Endothelial cell of umbilical vein (primary cell): ENCODE measurements around the gene IZUMO2. TPM values are rescaled to one million over a fixed set of nuclear protein-coding genes. Genes with fewer than 3 reads are reported as not detected.

ENCODE experiments used
- BruUV-seq: library from RNA; stranded (reverse); fragments of 400-500 nt; replicated peaks from 2 replicates; lab custom pipeline; 2021; lab: Mats Ljungman, UMichigan
- CTCF ChIA-PET: fragments of 300-600, 350-600 bp; sonication (Branson Sonifier 250); formaldehyde crosslinking; loops from one replicate; lab custom pipeline; 2021; ENCODE audit warnings: antibody characterized with exemption, inconsistent platforms; lab: Charles Lee
- POLR2A ChIA-PET: fragments of 300-600, 350-600 bp; sonication (Branson Sonifier 250); formaldehyde crosslinking; loops from one replicate; lab custom pipeline; 2021; ENCODE audit warnings: antibody characterized with exemption, inconsistent platforms; lab: Charles Lee
- DNase-seq: peaks from one replicate; pipeline ENCODE4 v3.0.0-alpha.2; 2011; ENCODE audit warnings: low read depth, low spot score
- FAIRE-seq: peaks from 2 replicates; lab custom pipeline; 2011; peaks lifted over from hg19 to GRCh38; lab: Jason Lieb, UNC
- H2AFZ ChIP-seq: 2 replicates; pipeline ENCODE4 v1.6.0; 2012; ENCODE audit warnings: low read depth, low read length, control low read depth, inconsistent platforms
- H3K27ac ChIP-seq: 2 replicates; pipeline ENCODE4 v1.5.1; 2011; ENCODE audit warnings: low read depth, mild to moderate bottlenecking, control low read depth, low read length, moderate library complexity; ENCODE audit not compliant: insufficient read depth
- H3K27me3 ChIP-seq, 2 experiments: 2 replicates each; pipeline versions ENCODE4 v1.6.0 to v1.6.1; 2011; ENCODE audit warnings: low read length in 2 of 2, mixed read lengths in 1 of 2; ENCODE audit not compliant: control insufficient read depth in 2 of 2, insufficient read depth in 2 of 2
- H3K36me3 ChIP-seq, 2 experiments: 2 replicates in 1 of 2; 3 replicates in 1 of 2; pipeline ENCODE4 v1.5.1; 2011; ENCODE audit warnings: low read length in 2 of 2, mild to moderate bottlenecking in 1 of 2, moderate library complexity in 1 of 2; ENCODE audit not compliant: control insufficient read depth in 2 of 2, insufficient read depth in 2 of 2; ENCODE audit errors: extremely low read depth in 1 of 2
- H3K4me1 ChIP-seq: 3 replicates; pipeline ENCODE4 v1.5.1; 2011; ENCODE audit warnings: mild to moderate bottlenecking, low read length; ENCODE audit not compliant: control insufficient read depth, insufficient read depth; ENCODE audit errors: extremely low read depth
- H3K4me2 ChIP-seq: 2 replicates; pipeline ENCODE4 v1.6.1; 2011; ENCODE audit warnings: low read length, control low read depth, mixed read lengths; ENCODE audit not compliant: insufficient read depth
- H3K4me3 ChIP-seq, 3 experiments: fragments of 200-600 bp in 1 of 3; sonication (generic), shearing (Covaris generic) in 1 of 3; replicated peaks in 1 of 3; 2 replicates each; pipeline ENCODE4 v1.5.1; 2011 to 2016; ENCODE audit warnings: control low read depth in 3 of 3, low read length in 3 of 3, mild to moderate bottlenecking in 2 of 3, inconsistent platforms in 1 of 3, low read depth in 1 of 3, moderate library complexity in 1 of 3; ENCODE audit not compliant: insufficient read depth in 1 of 3
- H3K79me2 ChIP-seq: 2 replicates; pipeline ENCODE4 v1.6.0; 2012; ENCODE audit warnings: low read length, inconsistent platforms; ENCODE audit not compliant: control insufficient read depth, insufficient read depth
- H3K9ac ChIP-seq: replicated peaks from 2 replicates; pipeline ENCODE3; 2011; ENCODE audit warnings: low read length, control low read depth; ENCODE audit not compliant: insufficient read depth; ENCODE audit errors: extremely low read depth
- H3K9me1 ChIP-seq: replicated peaks from 3 replicates; pipeline ENCODE4 v1.6.0; 2011; ENCODE audit warnings: mild to moderate bottlenecking, low read length; ENCODE audit not compliant: control insufficient read depth, insufficient read depth; ENCODE audit errors: extremely low read depth
- H3K9me3 ChIP-seq: replicated peaks from 2 replicates; pipeline ENCODE4 v1.5.1; 2012; ENCODE audit warnings: low read length, inconsistent platforms; ENCODE audit not compliant: control insufficient read depth, insufficient read depth
- H4K20me1 ChIP-seq: replicated peaks from 2 replicates; pipeline ENCODE3; 2011; ENCODE audit warnings: mild to moderate bottlenecking, low read length; ENCODE audit not compliant: control insufficient read depth, insufficient read depth; ENCODE audit errors: extremely low read depth
- CTCF ChIP-seq, 2 donors: IDR thresholded peaks; 1 replicate in 1 of 2; 2 replicates in 1 of 2; pipeline ENCODE4 v1.5.1; 2011; ENCODE audit warnings: low read length in 2 of 2, mild to moderate bottlenecking in 2 of 2, moderate library complexity in 2 of 2, control low read depth in 1 of 2, inconsistent platforms in 1 of 2, low read depth in 1 of 2; ENCODE audit not compliant: insufficient read depth in 1 of 2; ENCODE audit errors: extremely low read depth in 1 of 2
- EZH2 ChIP-seq: IDR thresholded peaks from 2 replicates; pipeline ENCODE4 v1.6.1; 2012; ENCODE audit warnings: borderline replicate concordance, low read depth, mild to moderate bottlenecking, moderate library complexity, low read length, inconsistent platforms; ENCODE audit not compliant: severe bottlenecking
- FOS ChIP-seq: IDR thresholded peaks from 2 replicates; pipeline ENCODE4 v1.6.1; 2011; ENCODE audit warnings: mild to moderate bottlenecking, low read length, moderate library complexity, borderline replicate concordance; ENCODE audit not compliant: insufficient read depth
- GATA2 ChIP-seq: IDR thresholded peaks from 2 replicates; pipeline ENCODE4 v1.7.0; 2011; ENCODE audit warnings: low read depth, mild to moderate bottlenecking, moderate library complexity, mixed read lengths, low read length; ENCODE audit not compliant: insufficient read length, insufficient read depth
- JUN ChIP-seq: IDR thresholded peaks from 2 replicates; pipeline ENCODE4 v1.6.1; 2011; ENCODE audit warnings: borderline replicate concordance, low read depth; ENCODE audit not compliant: insufficient read length, insufficient read depth
- POLR2A ChIP-seq: IDR thresholded peaks from 2 replicates; pipeline ENCODE4 v1.6.1; 2012; ENCODE audit warnings: low read depth, mild to moderate bottlenecking, control low read depth, low read length
- POLR2AphosphoS5 ChIP-seq: IDR thresholded peaks from 2 replicates; pipeline ENCODE4 v1.6.1; 2012; ENCODE audit warnings: low read depth, mild to moderate bottlenecking, control low read depth, low read length, moderate library complexity; ENCODE audit not compliant: insufficient read depth
- dilution Hi-C: fragments of 300-500 bp; cut with MboI; formaldehyde crosslinking; loops from one replicate; pipeline ENCODE4 v1.15.0; 2019; ENCODE audit warnings: low sequenced_read_pairs; ENCODE audit not compliant: extremely low pct_ligation_motif_present
- intact Hi-C: fragments of 100-400 bp; cut with micrococcal nuclease; formaldehyde crosslinking; loops from one replicate; pipeline ENCODE4 v1.10.0; 2022
- polyA plus RNA-seq, 4 experiments: library from polyadenylated mRNA; depleted of rRNA in 3 of 4; stranded (reverse) in 3 of 4; unstranded in 1 of 4; fragments of >200 nt; gene quantifications; 2 replicates each; pipeline versions ENCODE4 v1.2.1 to v1.2.3, GENCODE V29; 2011 to 2012; ENCODE audit warnings: missing spikeins in 1 of 4
- total RNA-seq: library from RNA; stranded (reverse); gene quantifications from 2 replicates; pipeline ENCODE4 v1.2.3, GENCODE V29; 2021

IZUMO2 gene
- total and polyA plus RNA-seq, 2 donors (not counting 3 experiments of a cell fraction or from before 2014, with no cell fraction given), result not detected

- TF ChIP-seq EZH2 (no peak), FOS (no peak), CTCF (IDR thresholded peaks at IDR 0.05; ENCODE audit: extremely low read depth in 1 of 2, insufficient read depth in 1 of 2, low read depth in 1 of 2, low read length in 2 of 2) (no peak), JUN (no peak), GATA2 (no peak)
- H3K79me2 ChIP-seq, result no peaks in the 10 kb centered on the region
- ChIA-PET POLR2A (no interaction called here), CTCF (no interaction called here)
- H3K27me3 ChIP-seq, result no peaks in the 10 kb centered on the region
- no TSS peak for BruUV-seq
- no peak for FAIRE-seq
- intact Hi-C loops, result no loop called here
- no peak overlapping the region for H2AFZ ChIP-seq
- no peak for DNase-seq
- no peaks in the 10 kb centered on the region for H3K4me1 ChIP-seq
- no peaks in the 10 kb centered on the region for H3K36me3 ChIP-seq
- no peak overlapping the region for H3K27ac ChIP-seq
- H3K9me3 ChIP-seq, result no peaks in the 10 kb centered on the region
- H3K4me2 ChIP-seq, result no peak overlapping the region
- H3K4me3 ChIP-seq, result no peak overlapping the region
- dilution Hi-C loops, result no loop called here
- H3K9me1 ChIP-seq, result no peaks in the 10 kb centered on the region
- no peak overlapping the region for H3K9ac ChIP-seq
- no peaks in the 10 kb centered on the region for H4K20me1 ChIP-seq
Measured at GRCh38 chr19:50171752-50172151, 8.7 kb upstream of the IZUMO2 start.

DNA sequence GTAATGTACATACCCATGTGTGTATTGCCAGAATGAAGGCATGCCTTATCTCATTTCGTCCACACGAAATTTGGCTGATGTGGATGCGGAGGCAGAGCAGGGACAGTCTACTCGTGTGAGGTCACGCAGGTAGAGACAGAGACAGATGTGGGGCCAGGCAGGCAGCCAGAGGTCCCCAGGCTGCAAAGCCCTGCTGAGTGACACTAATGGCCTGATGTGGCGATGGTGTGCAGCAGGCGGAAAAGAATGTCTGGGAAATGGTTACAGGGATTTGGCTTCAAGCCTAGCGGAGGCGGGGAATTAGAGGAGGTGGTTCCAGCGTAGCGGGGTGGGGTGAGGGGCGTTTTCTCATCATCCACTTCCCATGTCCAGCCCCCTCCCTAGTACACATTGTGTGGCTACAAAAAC lies 4.2 kb upstream of the IZUMO2 start:
- no peak overlapping the region for H3K9ac ChIP-seq
- CTCF ChIA-PET, result interaction anchor here (0.5 kb wide), 1 partner anchor 1542 kb away, joined by 4 read pairs; no protein-coding TSS in a partner anchor
- dilution Hi-C loops, result no loop called here
- no peak overlapping the region for H3K4me3 ChIP-seq
- H3K27ac ChIP-seq, result no peak overlapping the region
- H3K79me2 ChIP-seq, result no peaks in the 10 kb centered on the region
- POLR2A ChIA-PET, result no interaction called here
- H3K27me3 ChIP-seq, result no peaks in the 10 kb centered on the region
- H3K4me2 ChIP-seq, result no peak overlapping the region
- no peak for FAIRE-seq
- no peak for DNase-seq
- no peaks in the 10 kb centered on the region for H3K4me1 ChIP-seq
- no peak overlapping the region for H2AFZ ChIP-seq
- H3K36me3 ChIP-seq, result no peaks in the 10 kb centered on the region
- H3K9me3 ChIP-seq, result no peaks in the 10 kb centered on the region
- intact Hi-C loops, result no loop called here
- H3K9me1 ChIP-seq, result no peaks in the 10 kb centered on the region
- BruUV-seq, result no TSS peak
- no peaks in the 10 kb centered on the region for H4K20me1 ChIP-seq
- TF ChIP-seq POLR2AphosphoS5 (no peak), EZH2 (no peak), CTCF (IDR thresholded peaks at IDR 0.05; ENCODE audit: extremely low read depth in 1 of 2, insufficient read depth in 1 of 2, low read depth in 1 of 2, low read length in 2 of 2) (no peak), FOS (no peak), POLR2A (no peak)
